Stimulated activated naive CD4-positive, alpha-beta T cell treated with Interleukin-2 at 50 U/mL for 16 hours (primary cell): Measurements from ENCODE around the gene RAD51AP2.
"Not testable (repeated sequence)": the region's sequence is repeated elsewhere in the genome, so short reads cannot be mapped to it uniquely, and the experiment has no call there.

Experiments used
- DNase-seq: peaks from one replicate; lab custom pipeline; 2025; lab: John Stamatoyannopoulos, UW

Gene RAD51AP2

GRCh38 chr2:17518212-17519154, at the start of gene RAD51AP2:
RAD51AP2 (minus strand) TSS chr2:17518440; CDS start chr2:17518415, 25 bp downstream.
- DNase-seq = no peak

- not testable (repeated sequence) for DNase-seq
Measured at GRCh38 chr2:17565726-17566125, 47.5 kb upstream of the RAD51AP2 start.

- no peak for DNase-seq
Measured at GRCh38 chr2:17558878-17559277, 40.6 kb upstream of the RAD51AP2 start.

DNA sequence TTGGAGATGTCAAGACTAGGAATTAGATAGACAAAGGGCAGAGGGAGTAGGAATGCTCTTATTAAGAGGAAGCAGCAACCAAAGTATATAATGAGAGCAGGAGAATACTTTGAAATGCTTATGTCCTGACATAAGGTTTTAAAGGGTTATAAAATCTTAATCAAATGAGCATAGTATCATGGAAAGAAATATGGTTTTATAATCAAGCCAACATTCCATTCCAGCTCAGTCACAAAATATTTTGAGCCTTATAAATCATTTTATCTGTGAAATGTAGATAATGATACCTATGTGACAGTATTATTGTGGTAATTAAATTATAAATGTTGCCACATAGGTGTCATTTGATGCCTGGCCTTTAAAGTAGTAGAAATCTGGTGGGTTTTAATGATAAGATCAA, 39.8 kb upstream of the RAD51AP2 start:
- DNase-seq = no peak

- no peak for DNase-seq
Measured at GRCh38 chr2:17557596-17557995, 39.4 kb upstream of the RAD51AP2 start.

- DNase-seq = no peak
Measured at GRCh38 chr2:17555150-17555549, 36.9 kb upstream of the RAD51AP2 start.

- DNase-seq = no peak
Measured at GRCh38 chr2:17550907-17551306, 32.7 kb upstream of the RAD51AP2 start.

DNA sequence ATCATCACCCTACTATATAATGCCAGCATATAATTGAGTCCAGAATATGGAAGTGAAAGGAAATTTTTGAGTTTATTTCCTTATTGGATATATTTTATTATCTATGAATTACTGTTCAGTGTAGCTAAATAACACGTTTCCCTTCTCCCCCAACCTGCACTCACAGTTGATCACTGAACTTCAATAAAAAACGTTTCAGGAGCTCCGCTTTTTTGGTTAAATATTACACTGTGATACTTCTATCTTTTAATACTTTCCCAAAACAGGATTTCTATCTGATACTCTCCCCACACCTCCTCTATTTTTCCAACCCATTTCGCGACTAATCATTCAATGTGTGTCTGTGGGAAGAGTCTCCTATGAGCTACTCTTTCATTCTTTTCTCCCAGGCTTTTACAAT, 29.5 kb upstream of the RAD51AP2 start:
- no peak for DNase-seq

DNA sequence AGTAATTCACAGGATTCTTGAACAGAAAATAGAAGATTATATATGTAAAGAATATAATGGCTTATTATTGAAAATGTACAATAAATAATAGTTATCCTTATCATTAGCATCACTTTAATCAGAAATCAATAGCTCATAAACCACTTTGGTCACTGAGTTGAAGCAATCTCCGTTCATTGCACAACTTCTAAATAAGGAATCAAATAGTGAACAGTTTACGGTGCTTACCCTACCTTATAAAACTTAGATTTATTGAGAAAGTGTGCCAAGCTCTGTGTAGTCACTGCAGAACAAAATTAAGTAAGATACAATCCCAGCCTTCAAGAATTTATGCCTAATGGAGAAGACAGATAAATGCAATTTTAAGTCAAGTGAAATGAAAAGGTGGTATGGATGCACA, 29.0 kb upstream of the RAD51AP2 start:
- no peak for DNase-seq

DNA sequence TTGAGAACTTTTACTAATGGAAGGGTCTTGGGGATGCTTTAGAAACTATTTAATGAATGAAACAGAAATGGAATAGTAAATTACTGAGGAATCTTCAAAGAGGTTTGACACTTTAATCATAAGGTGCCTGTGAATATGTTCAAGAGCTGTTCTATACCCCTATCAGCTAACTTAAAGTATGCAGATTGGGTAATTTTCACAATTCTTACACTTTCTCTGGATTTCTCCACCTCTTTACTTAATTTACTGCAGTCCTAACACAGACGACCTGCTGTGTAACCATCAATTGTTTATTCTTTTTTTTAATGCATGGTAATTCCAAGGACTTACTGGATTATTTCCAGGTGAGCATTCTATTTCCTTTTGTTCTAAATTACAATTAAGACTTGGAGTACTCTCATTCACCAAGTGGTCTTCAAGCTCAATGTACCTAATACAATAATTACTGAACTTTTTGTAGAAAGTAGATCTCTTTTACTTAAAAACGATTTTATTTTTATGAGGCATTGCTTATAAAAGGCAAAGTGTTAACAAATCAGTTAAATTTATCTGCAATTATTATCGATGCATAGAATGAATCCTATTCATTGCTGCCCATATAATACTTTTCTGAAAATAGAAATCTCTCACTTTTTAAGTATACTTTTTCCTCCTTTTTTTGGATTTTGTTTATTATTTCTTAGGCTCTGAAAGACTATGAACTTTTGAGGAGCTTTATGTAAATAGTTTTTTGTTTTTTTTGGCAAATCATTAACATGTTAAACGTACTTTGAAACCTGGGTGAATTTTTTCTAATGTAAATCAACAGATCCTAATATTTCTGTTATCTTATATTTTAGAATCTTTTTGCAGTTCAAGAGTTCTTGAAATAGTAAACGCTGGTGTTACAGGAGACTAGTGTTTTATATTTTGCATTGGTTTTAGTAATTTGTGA, 27.7 kb upstream of the RAD51AP2 start:
- no peak for DNase-seq

- no peak for DNase-seq
Measured at GRCh38 chr2:17544256-17544655, 26.0 kb upstream of the RAD51AP2 start.

DNA sequence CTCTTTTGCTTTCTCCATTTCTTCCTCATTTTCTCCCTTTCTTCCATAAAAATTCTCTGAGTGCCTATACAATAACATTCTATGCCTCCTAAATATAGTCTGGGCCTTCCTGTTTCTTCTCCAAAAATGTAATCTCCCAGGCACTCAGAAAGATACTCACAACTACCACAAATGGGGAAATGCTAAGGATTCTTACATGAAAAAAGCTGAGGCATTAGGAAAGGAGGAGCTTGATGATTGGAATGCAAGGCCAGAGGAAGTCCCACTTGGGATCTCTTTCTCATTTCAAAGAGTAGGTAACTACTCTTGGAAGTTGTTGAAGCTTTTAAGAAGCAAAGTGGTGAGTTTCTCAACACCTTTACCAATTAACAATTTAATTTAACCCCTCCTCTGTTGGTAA, 25.6 kb upstream of the RAD51AP2 start:
- DNase-seq = no peak

- DNase-seq = no peak
Measured at GRCh38 chr2:17543131-17543660, 25.0 kb upstream of the RAD51AP2 start.

DNA sequence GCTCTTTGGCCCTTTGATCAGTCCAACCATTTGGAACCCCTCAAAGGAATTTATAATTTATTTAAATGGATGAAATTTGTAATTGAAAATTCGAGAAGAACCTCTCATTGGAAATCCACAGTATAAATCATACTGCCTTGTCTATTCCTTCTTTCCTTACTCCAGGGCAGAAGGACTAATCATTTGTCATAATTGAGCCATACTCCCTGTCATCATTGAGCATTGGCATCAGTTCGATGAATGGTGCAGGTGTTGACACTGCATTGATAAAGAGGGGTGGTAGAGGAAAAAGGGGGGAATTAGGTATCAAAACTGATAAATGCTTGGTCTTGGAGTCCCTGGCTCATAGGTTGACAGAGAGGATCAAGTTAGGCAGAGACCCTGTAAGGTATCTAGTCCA, 24.2 kb upstream of the RAD51AP2 start:
- no peak for DNase-seq

DNA sequence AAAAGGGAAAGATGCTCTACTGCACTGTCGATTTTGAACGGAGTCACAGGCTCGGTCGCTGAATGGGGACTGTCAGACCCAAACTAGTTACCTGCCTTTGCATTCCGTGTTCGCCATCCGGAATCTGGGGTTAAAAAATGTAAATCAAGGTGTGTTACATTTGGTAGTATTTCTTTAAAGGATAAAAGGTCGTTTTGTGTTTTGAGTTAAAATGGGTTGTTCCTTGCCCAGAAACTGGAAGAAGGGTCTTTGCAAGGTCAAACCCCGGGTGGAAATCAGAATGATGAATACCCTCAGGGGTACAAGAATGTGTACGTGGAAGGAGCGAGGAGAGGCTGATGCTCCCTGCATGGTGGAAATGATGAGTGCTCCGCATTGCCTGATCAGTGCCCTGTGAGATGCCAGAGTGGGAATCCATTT, 23.3 kb upstream of the RAD51AP2 start:
- DNase-seq = no peak

DNA sequence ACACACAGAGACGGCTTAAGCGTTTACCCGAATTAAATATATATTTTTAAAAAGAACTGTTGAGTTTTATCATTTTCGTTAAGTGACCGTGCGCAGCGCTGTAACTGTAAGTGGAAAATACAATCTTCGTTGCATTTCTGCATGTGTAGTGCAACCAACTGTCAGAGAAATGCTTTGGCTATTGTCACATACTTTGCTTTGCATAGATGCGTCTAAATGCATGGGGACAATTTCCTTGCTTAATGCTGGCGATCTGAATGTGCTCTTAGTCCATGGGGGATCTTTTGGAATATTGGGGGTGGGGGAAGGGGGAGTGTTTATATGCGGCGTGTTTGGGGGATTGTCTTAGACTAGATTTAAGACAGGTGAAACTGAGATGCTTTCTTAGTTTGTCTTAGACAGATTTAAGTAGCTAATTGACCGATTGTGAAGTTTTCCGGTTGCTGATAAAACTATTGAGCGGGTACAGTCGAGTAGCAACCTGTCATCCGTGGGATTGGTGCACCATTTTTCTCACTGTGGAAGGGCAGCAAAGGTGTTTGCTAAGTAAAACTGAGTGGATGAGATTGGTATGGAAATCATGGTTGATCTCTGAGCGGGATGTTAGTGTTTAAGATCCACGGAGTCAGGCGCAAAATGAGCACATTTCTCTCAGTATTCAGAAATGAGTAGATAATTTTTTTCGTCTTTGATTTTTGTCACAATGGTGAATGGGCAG, 22.7 kb upstream of the RAD51AP2 start:
- no peak for DNase-seq

DNA sequence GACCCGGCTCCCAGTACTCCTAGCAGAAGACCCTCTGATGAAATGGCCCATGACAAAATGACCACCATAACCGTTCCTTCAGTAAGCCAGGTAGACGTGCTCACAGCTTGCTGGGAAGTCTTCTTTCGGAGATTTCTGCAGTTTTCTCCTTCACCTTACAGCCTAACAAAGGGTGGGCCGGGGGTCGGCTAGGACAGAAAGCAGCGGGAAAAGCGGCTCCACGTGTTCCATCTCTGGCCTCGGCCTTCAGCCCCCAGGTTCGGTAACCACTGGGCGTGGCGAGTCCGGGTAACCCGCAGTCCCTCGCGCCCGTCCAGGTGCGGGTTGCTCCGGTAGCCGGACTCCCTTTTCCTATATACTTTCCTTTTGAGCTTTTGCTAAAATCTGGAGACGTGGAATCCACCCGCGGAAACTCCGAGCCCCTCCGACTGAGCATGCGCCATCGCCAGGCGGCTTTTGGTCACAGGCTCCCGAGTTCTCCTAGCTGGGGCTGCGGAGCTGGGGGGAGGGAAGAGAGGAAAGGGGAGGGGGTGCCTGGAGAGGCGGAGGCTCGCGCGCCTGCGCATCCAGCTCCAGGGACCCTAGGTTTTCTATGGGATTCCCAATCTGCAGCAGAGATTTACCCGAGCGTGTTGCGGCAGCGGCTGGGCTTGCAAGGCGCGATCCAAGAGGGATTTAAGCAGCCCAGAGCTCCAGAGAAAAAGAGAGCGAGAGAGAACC, 22.0 kb upstream of the RAD51AP2 start, which contains the start of gene VSNL1:
VSNL1 (plus strand) TSS at position 604 of the 720 bp plus-strand sequence. CDS start 51,379 bp downstream, outside the sequence.
- no peak for DNase-seq

DNA sequence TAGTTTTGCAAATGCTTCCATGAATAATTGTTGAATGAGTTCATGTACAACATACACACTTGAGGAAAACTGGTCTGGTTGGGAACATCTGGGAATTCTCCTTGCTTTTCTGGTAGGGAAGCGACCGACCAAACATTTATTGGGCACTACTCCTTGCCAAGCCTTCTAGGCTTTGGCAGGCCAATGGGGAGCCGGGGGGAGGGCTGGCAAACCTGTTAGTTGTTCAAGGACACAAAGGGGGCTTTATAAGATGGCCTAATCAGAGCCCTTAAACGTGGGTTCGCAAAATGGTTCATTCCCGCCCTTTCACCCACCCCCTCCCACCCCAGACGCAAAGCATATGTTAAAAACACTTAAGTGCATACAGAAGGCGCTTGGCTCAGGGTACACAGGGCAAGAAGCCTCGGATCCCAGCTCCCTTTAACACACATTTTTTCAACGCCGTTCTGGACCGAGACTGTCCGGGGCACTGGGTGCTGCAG, 21.4 kb upstream of the RAD51AP2 start:
- no peak for DNase-seq

DNA sequence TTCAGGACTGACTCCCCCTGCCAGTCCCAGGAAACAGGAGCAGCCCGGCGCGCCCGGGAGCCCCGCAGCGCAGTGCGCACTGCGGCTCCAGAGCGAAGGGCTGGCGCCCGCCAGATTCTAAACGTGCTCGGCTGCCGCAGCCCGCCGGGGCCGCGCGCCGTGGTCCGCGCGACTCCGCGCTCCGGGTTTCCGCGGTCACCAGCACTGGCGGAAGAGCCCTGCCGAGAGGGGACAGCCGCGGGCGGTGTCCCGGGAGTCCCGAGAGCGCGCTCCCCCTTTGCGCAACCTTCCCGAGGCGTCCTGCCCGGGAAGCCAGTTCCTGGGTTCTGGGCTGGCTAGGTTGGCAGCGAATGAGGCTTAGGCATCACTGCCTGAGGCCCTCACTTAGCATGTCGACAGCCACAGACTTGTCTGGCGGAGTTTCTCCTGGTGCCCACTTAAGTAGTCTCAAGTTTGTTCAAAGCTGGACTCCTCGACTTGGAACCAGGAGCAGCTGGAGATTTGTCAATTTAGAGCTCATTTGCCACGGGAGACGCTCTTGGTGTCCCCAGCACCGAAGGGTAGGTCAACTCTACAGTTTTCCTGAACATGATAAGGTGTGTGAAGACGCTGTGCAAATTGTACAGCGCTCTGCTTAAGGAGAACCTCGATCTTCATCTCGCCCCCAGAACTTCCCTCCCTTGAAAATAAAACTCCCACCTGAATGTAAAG, 20.8 kb upstream of the RAD51AP2 start:
- DNase-seq = no peak
